ENCODE measurements around the gene HAUS3.

GRCh38 chr4:2260344-2261109 lies 18.6 kb upstream of the HAUS3 start:
- TF ChIP-seq CTCF (IDR thresholded peaks at IDR 0.05; ENCODE audit: low read depth, low read length) (no peak), POLR2A (IDR thresholded peaks at IDR 0.05; ENCODE audit: extremely low read depth, insufficient read length) (no peak), MYC (IDR thresholded peaks at IDR 0.05; ENCODE audit: low read depth, low read length) (no peak)
